Liver (tissue), 3 donors: ENCODE data around the gene CRLF1.

Experiments
- FOXA2 ChIP-seq: IDR thresholded peaks from 2 replicates; pipeline ENCODE4 v1.6.1; 2016; ENCODE audit warnings: antibody characterized with exemption
- GABPA ChIP-seq, 2 donors: IDR thresholded peaks in 1 of 2; conservative IDR thresholded peaks in 1 of 2; 2 replicates each; pipeline ENCODE4 v1.6.1; 2016; ENCODE audit warnings: antibody characterized with exemption in 2 of 2, mild to moderate bottlenecking in 1 of 2, moderate library complexity in 1 of 2
- RAD21 ChIP-seq, 2 donors: IDR thresholded peaks; 2 replicates each; pipeline ENCODE4 v1.6.1; 2016; ENCODE audit warnings: antibody characterized with exemption in 2 of 2, mild to moderate bottlenecking in 2 of 2
- SP1 ChIP-seq: IDR thresholded peaks from 2 replicates; pipeline ENCODE4 v1.6.1; 2018; ENCODE audit warnings: antibody characterized with exemption, mild to moderate bottlenecking
- TAF1 ChIP-seq: conservative IDR thresholded peaks from 2 replicates; pipeline ENCODE4 v1.6.1; 2016; ENCODE audit warnings: antibody characterized with exemption, mild to moderate bottlenecking
- TF ChIP-seq, protein P1 (sequence below): IDR thresholded peaks from 2 replicates; pipeline ENCODE4 v1.6.1; 2016; ENCODE audit warnings: antibody characterized with exemption
- TF ChIP-seq, protein P2 (sequence below): fragments of 150-350 bp; IDR thresholded peaks from 2 replicates; pipeline ENCODE4 v1.5.1; 2017; ENCODE audit warnings: improper control_type of control experiment, low read depth, low read length; ENCODE audit not compliant: missing input control
- TF ChIP-seq, protein P3 (sequence below): IDR thresholded peaks from 2 replicates; pipeline ENCODE4 v1.6.1; 2016; ENCODE audit warnings: antibody characterized with exemption
- TF ChIP-seq, protein P4 (sequence below): IDR thresholded peaks from 2 replicates; pipeline ENCODE4 v1.6.1; 2016; ENCODE audit warnings: antibody characterized with exemption
- donor health status: healthy.
- donor health status: healthy.

DNA sequence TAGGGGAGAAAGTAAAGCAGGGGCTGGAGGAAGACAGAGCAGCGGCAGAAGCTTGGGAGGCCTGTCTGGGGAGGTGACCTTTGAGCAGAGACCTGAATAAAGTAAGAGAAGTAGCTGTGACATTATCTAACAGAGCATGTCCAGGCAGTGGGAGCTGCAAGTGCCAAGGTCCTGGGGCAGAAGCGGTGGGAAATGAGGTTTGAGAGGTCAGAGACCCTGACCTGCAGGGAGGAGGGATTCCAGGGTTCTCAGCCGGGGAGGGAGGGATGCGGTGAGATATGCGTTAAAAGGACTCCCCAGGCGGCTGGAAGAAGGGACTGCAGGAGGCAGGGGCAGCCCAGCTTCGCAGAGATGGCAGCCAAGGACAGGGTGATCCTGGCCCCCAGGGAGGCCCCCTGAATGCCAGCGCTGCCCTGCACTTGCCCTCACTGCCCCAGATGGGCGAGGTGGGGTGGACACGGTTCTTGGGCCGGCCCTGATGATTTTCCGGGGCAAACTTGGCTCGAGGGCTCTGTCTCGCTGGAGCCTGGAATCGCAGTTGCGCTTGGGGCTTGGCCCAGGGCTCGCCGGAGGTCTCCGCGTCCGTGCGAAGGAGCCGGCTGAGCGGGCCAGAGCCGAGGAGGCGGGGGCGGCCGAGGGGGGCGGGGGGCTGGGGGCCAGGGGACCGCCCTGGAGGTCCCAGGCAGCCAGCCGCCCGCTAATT, 3.2 kb downstream of the CRLF1 start:
- TF ChIP-seq, protein P1, sequence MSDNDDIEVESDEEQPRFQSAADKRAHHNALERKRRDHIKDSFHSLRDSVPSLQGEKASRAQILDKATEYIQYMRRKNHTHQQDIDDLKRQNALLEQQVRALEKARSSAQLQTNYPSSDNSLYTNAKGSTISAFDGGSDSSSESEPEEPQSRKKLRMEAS = no peak
- TF ChIP-seq, protein P2, sequence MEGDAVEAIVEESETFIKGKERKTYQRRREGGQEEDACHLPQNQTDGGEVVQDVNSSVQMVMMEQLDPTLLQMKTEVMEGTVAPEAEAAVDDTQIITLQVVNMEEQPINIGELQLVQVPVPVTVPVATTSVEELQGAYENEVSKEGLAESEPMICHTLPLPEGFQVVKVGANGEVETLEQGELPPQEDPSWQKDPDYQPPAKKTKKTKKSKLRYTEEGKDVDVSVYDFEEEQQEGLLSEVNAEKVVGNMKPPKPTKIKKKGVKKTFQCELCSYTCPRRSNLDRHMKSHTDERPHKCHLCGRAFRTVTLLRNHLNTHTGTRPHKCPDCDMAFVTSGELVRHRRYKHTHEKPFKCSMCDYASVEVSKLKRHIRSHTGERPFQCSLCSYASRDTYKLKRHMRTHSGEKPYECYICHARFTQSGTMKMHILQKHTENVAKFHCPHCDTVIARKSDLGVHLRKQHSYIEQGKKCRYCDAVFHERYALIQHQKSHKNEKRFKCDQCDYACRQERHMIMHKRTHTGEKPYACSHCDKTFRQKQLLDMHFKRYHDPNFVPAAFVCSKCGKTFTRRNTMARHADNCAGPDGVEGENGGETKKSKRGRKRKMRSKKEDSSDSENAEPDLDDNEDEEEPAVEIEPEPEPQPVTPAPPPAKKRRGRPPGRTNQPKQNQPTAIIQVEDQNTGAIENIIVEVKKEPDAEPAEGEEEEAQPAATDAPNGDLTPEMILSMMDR = no peak
- no peak for TF ChIP-seq FOXA2
- no peak for TF ChIP-seq RAD21 (IDR thresholded peaks at IDR 0.05)
- TF ChIP-seq GABPA (IDR thresholded peaks at IDR 0.05 in 1 of 2, conservative IDR thresholded peaks at IDR 0.05 in 1 of 2) = no peak
- TF ChIP-seq, protein P3, sequence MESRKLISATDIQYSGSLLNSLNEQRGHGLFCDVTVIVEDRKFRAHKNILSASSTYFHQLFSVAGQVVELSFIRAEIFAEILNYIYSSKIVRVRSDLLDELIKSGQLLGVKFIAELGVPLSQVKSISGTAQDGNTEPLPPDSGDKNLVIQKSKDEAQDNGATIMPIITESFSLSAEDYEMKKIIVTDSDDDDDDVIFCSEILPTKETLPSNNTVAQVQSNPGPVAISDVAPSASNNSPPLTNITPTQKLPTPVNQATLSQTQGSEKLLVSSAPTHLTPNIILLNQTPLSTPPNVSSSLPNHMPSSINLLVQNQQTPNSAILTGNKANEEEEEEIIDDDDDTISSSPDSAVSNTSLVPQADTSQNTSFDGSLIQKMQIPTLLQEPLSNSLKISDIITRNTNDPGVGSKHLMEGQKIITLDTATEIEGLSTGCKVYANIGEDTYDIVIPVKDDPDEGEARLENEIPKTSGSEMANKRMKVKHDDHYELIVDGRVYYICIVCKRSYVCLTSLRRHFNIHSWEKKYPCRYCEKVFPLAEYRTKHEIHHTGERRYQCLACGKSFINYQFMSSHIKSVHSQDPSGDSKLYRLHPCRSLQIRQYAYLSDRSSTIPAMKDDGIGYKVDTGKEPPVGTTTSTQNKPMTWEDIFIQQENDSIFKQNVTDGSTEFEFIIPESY = no peak
- TF ChIP-seq, protein P4, sequence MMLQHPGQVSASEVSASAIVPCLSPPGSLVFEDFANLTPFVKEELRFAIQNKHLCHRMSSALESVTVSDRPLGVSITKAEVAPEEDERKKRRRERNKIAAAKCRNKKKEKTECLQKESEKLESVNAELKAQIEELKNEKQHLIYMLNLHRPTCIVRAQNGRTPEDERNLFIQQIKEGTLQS = no peak
- no peak for TF ChIP-seq SP1
- no peak for TF ChIP-seq TAF1
